ENCODE data around the gene FOXL1.

DNA sequence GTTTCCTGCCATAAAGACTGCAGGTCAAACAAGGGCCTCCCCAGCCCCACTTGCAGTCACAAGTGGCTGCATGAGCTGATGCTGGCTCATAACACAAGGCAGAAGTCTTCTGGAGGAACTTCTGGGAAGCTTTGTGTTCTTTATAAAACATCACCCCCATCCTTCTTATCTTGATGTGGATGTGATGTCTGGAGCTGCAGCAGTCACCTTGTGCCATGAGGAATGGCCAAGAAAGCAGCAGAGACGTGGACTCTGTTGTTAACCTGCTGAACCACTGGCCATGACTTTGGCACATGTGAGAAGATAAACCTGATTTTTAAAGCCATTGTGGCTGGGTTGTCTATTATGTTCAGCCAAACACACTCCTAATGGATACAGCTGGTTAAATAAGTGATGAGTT lies 41.8 kb downstream of the FOXL1 start:
- TF ChIP-seq, protein P1, sequence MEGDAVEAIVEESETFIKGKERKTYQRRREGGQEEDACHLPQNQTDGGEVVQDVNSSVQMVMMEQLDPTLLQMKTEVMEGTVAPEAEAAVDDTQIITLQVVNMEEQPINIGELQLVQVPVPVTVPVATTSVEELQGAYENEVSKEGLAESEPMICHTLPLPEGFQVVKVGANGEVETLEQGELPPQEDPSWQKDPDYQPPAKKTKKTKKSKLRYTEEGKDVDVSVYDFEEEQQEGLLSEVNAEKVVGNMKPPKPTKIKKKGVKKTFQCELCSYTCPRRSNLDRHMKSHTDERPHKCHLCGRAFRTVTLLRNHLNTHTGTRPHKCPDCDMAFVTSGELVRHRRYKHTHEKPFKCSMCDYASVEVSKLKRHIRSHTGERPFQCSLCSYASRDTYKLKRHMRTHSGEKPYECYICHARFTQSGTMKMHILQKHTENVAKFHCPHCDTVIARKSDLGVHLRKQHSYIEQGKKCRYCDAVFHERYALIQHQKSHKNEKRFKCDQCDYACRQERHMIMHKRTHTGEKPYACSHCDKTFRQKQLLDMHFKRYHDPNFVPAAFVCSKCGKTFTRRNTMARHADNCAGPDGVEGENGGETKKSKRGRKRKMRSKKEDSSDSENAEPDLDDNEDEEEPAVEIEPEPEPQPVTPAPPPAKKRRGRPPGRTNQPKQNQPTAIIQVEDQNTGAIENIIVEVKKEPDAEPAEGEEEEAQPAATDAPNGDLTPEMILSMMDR (IDR thresholded peaks at IDR 0.05): no peak
- no peak for TF ChIP-seq POLR2AphosphoS5 (IDR thresholded peaks at IDR 0.05)

Data from esophagus muscularis mucosa (tissue), 3 donors.